NCI-H2029 treated with DMSO at 0.1 percent for 48 hours (cell line): ENCODE measurements around the gene NNMT.

Experiments
- DNase-seq: peaks from one replicate; lab custom pipeline; 2025; lab: John Stamatoyannopoulos, UW

Gene NNMT

GRCh38 chr11:114263513-114264170 is 32.6 kb upstream of the NNMT start:
- no peak for DNase-seq

GRCh38 chr11:114264381-114264780 is 31.8 kb upstream of the NNMT start:
- DNase-seq: no peak

GRCh38 chr11:114265122-114265878 is 30.9 kb upstream of the NNMT start:
- no peak for DNase-seq

GRCh38 chr11:114269498-114269897 is 26.7 kb upstream of the NNMT start:
- no peak for DNase-seq

- DNase-seq: no peak
Observed at GRCh38 chr11:114270531-114271270, 25.5 kb upstream of the NNMT start.

- DNase-seq: no peak
Observed at GRCh38 chr11:114271316-114271715, 24.9 kb upstream of the NNMT start.

- DNase-seq: no peak
Observed at GRCh38 chr11:114272311-114272710, 23.9 kb upstream of the NNMT start.

- no peak for DNase-seq
Observed at GRCh38 chr11:114273071-114273470, 23.1 kb upstream of the NNMT start.

GRCh38 chr11:114273890-114274635 is 22.1 kb upstream of the NNMT start:
- DNase-seq: no peak

GRCh38 chr11:114274637-114275036 is 21.6 kb upstream of the NNMT start:
- no peak for DNase-seq

GRCh38 chr11:114275280-114275679 is 20.9 kb upstream of the NNMT start:
- no peak for DNase-seq

- DNase-seq: no peak
Observed at GRCh38 chr11:114276077-114276476, 20.1 kb upstream of the NNMT start.

- DNase-seq: no peak
Observed at GRCh38 chr11:114277637-114278341, 18.4 kb upstream of the NNMT start.

- no peak for DNase-seq
Observed at GRCh38 chr11:114278342-114279065, 17.7 kb upstream of the NNMT start.

GRCh38 chr11:114279792-114280546 is 16.2 kb upstream of the NNMT start:
- no peak for DNase-seq

GRCh38 chr11:114280696-114281095 is 15.5 kb upstream of the NNMT start:
- peak; percentile 58 for DNase-seq

- DNase-seq: no peak
Observed at GRCh38 chr11:114281388-114281956, 14.7 kb upstream of the NNMT start.

GRCh38 chr11:114282488-114282887 is 13.7 kb upstream of the NNMT start:
- no peak for DNase-seq

GRCh38 chr11:114283422-114283821 is 12.8 kb upstream of the NNMT start:
- DNase-seq: no peak

GRCh38 chr11:114284021-114284420 is 12.2 kb upstream of the NNMT start:
- peak; percentile 31 for DNase-seq
